NCI-H1930 (cell line): ENCODE data around the gene FBLN1.
"Not testable (repeated sequence)": the region's sequence is repeated elsewhere in the genome, so short reads cannot be mapped to it uniquely, and the experiment has no call there.

Source experiments
- DNase-seq, 2 experiments: peaks; one replicate each; lab custom pipeline; 2025; lab: John Stamatoyannopoulos, UW

The FBLN1 gene

GRCh38 chr22:45612940-45613339 lies 110.3 kb downstream of the FBLN1 start:
- no peak for DNase-seq

GRCh38 chr22:45615364-45615763 lies 112.7 kb downstream of the FBLN1 start:
- DNase-seq, result no peak

DNA sequence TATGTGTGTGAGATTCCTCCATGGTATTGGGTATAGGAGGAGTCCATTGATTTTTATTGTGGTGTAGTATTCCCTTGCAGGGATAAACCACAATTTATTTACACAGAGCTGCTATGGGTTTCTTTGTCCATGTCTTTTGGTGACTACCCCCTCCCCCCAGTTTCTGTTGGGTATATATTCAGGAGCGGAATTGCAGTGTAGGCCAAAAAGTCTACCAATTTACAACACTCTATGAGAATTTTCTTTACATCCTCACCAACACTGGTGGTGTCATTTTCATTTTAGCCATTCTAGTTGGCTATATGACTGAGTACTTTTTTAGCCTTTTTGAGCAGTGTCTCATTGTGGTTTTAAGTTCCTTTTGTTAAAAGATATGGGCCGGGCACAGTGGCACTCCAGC lies 113.7 kb downstream of the FBLN1 start:
- no peak for DNase-seq

DNA sequence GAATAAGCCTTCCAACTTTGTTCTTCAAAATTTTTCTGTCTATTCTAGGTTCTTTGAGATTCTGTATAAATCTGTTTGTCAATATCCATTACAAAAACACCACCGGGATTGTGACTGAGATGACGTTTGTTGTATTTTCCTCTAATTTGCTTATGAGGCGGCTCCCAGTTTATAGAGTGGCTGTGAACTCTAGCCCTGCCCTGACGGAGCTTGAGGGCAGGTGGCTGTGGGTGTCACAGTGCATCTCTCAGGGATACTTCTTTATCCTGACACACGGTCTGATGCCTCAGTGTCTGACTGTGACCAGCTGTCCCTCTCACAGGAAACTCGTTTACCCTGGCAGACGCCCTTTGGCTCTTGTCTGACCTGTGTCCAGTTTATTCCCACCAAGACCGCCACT lies 115.3 kb downstream of the FBLN1 start:
- no peak for DNase-seq

DNA sequence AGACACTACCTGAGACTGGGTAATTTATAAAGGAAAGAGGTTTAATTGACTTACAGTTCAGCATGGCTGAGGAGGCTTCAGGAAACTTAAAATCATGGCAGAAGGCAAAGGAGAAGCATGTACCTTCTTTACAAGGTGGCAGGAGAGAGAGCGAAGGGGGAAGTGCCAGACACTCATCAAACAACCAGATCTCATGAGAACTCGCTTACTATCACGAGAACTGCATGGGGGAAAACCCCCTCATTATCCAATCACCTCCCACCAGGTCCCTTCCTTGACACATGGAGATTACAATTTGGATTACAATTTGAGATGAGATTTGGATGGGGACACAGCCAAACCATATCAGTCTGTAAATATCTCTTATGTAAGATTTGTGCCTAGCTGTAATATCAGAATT lies 118.0 kb downstream of the FBLN1 start:
- no peak for DNase-seq

DNA sequence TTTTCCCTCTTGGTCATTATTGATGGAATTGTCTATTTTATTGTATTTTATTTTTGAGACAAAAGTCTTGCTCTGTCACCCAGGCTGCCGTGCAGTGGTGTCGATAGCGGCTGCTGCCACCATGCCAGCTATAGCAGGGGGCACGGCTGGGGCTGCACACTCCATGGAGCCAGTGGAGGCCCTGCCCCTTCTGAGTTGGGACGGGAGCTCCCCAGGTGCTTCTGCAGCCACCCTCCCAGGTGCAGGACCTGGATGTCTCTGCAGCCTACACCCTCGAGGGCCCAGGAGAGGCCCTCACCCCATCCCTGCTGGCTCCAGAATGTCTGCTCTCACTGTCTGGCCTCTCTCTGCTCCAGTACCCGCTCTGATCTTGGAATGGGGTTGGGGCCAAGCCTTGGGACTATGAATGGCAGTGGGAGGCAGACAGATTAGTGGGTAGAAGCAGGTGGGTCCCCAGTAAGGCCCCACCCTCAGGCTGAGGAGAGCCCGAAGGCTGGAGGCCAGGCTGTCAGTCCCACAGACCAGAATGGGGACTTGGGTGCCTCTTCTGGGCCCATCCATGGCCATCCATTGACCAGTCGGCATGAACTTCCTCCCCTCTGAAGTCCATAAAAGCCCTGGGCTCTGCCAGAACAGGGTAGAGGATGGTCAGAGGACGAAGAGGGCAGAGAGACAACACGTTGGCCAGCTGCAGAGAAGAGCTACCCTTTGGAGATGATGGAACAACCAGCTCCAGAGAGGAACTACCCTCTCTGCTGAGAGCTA lies 119.3 kb downstream of the FBLN1 start:
- no peak for DNase-seq

DNA sequence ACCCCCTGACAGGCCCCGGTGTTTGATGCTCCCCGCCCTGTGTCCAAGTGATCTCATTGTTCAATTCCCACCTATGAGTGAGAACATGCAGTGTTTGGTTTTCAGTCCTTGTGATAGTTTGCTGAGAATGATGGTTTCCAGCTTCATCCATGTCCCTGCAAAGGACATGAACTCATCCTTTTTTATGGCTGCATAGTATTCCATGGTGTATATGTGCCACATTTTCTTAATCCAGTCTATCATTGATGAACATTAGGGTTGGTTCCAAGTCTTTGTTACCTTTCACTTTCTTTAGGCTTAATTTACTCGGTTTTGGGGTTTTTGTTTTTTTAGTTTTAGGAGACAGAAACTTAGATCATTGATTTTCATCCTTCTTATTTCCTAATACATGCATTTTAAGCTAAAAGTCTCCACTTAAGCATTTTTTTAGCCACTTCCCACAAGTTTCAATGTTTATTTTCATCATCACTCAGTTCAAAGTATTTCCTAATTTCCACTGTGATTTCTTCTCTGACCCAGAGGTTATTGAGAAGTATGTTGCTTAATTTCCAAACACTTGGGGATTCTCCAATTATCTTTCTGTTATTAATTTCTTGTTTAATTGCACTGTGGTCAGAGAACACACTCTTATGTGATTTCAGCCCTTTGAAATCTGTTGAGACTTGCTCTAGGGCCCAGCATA lies 120.9 kb downstream of the FBLN1 start:
- not testable (repeated sequence) for DNase-seq

DNA sequence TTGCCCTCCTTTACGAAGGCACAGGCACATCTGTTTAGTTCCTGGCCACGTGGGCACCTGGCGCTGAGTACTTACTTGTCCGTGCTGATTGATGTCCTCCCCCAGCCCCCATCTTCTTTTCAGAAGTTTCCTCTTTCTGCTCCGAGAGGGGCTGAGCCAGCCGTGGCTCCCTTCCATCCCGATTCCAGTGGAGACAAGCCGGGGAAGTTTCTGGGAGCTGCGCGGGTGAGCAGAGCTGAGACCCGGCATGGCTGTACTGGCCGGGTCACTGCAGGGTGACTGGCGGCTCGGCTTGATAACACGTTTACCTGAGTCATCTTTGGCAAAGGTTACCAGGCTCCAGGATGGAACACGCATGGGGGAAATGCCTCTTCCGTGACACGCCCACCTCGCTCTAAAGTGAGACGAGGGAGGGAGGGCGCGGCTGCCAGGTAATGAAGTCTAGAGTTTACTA lies 123.5 kb downstream of the FBLN1 start:
- no peak for DNase-seq

- no peak for DNase-seq
These were observed 125.0 kb downstream of the FBLN1 start for GRCh38 chr22:45627489-45628233.

DNA sequence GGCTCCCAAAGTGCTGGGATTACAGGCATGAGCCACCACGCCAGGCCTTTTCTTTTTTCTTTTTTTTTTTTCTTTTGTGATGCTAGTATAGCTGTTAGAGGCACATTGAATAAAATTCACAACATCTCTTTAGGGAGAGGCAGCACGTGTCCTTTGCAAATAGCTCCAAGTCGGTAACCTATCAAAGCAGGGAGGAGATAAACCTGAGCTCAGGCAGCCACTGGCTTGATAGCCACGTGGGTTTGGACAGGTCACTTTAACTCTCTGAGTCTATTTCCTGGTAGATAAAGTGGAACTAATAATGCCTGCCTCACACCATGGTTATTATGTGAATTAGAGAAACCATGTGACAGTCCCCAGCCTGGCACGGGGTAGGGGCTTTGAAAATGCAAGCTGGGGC lies 125.8 kb downstream of the FBLN1 start:
- DNase-seq, result no peak

DNA sequence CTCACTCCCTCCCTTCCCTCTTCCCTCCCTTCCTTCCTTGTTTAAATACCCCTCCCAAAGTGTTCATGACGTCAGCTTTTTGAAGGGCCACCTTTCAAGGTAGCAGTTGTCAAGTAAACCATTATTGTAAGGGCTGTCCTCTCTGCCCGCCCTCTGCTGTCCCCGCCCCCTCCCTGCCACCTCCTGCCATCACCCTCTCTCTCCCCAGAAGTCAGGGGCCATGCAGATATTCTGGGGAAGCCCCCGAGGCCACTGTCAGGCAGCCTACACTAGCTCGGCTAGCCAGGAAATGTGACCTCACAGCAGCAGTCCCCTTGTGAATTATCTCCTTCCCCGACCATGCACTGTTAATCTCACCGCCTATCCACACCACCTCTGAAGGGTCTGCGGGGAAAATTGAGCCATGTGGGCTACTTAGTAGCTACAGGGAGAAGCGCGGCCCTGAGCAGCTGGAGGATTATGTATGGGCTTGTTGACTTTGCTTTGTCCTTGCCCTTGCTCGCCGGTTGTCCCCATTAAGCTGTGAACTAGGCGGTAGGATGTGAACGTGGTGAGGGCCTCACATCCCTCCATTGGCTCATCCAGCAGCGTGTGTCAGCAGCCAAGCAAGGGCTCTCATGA lies 126.9 kb downstream of the FBLN1 start:
- no peak for DNase-seq

- DNase-seq, result no peak
These were observed 127.8 kb downstream of the FBLN1 start for GRCh38 chr22:45630436-45630835.

DNA sequence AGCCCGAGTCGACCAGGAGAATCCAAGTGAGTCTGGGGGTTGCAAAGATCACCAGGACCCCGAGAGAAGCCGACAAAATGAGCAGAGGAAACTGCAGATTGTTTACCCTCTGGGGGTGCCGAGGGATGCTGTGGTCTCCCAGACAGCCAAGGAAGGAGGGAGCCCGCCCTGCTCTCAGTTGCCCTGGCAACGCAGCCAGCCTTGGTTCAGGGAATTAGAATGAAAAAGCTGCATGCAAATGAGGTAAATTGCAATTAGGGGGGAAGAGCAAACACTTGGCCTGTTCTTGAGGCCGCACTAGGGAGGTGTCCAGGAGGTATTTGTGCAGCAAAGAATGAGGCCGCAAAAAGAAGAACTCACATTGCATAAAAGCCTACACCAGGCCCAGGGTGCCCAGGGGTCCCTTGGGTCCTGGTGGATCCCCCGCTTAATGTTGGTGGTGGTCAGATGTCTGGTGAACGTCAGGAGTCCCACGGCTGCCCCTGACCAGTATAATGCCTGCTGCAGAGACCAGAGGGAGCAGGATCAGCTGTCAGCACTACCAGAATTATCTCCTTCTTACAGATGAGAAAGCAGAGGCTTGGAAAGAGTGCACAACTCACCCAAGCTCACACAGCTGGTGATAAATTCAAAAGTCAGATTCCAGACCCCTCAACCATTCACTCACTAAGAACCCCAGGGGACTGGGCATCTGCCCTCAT lies 128.6 kb downstream of the FBLN1 start:
- no peak for DNase-seq

DNA sequence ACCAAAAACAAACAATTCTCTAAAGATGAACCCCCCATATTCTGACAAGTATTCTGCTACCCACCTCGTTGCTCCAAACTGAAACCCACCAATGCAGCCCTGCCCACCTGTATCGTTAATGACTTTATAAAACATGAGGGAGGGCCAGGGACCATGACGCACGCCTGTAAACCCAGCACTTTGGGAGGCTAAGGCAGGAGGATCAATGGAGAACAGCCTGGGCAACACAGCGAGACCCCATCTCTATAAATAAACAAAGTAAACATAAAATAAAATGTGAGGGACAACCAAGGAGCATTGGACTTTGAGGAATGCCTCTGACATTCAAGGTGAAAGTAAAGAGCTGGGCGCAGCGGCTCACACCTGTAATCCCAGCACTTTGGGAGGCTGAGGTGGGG lies 129.2 kb downstream of the FBLN1 start:
- DNase-seq, result no peak

- DNase-seq, result no peak
These were observed 130.3 kb downstream of the FBLN1 start for GRCh38 chr22:45632791-45633515.

DNA sequence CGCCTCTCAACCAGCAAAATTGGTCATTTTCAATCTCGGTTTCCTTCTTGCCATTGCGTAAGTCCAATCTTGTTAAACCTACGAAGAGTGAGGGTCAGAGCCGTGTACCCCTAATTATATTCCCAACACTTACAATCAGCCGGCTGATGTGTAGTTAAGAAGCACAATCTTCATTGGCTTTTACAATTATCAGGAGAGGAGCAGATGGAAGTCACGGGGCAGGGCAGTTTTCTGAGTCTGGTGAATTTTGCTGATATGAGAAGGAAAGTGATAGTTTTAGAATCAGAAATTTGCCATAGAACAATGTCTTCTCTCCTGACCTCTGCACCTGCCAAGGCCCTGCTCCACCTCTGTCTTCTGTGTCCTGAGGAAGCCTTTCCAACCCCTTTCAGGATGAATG lies 134.0 kb downstream of the FBLN1 start:
- no peak for DNase-seq

DNA sequence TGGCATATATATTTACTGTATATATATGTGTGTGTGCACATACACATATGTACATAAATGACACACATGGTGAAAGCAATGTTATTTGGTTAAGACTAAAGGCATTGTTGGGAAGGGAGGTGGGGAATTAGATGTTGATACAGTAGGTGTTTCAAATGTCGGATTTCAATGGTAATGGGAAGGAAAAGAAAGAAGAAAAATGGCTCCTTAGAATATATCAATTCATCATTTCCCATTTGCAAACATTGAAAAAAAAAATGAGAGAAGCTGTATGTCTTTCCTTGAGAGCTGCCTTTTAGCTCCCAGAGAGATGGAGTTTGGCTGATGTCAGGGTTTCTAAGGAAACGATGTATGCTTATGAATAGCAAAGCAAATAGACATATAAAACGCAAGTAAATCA lies 135.5 kb downstream of the FBLN1 start:
- DNase-seq, result no peak

GRCh38 chr22:45638834-45639746 lies 136.4 kb downstream of the FBLN1 start:
- no peak for DNase-seq

DNA sequence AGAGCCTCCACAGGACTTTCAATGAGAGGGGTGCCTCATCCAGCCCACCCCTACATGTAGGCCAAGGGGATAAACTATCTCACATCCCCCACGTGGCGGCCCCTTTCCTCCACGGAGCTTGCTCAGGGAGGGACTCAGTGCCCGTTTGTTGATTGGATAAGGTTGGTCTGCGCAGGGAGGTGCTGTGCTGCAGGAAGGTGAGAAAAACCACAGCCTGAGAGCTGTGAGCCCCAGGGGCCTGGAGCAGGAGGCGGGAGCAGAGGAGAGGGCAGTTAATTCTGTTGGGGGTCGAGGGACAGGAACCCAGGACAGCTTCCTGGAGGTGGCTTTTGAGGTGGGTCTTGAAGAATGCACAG lies 137.0 kb downstream of the FBLN1 start:
- no peak for DNase-seq

DNA sequence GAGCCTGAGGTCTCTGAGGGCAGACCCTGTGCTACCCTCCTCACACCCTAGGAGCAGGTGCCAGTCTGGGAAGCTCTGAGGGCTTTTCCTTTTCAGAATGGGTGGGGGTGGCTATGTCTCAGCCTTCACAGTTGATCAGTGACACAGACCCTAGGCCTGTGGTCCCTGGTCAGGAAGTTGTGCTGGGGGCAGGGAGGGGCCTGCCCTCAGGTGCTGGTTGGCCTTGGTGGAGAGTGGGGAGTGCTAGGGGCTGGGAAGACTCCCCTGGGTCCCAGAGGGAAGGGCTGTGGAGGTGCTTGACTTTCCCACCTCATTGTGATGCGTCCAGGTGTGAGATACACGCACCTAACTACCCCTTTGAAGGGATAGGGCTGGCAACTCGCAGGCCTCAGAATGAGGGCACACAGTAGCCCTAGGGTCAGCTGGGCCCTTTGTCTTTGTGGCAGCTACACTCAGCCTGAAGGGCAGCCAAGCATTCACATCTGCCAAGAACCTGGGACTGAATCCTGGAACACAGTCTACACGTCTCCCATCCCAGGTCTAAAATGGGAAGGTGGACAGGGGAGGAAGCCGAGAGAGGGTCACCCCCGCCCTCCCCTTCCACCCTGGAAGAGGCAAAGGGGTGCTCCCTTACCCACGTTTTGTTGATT lies 137.7 kb downstream of the FBLN1 start:
- no peak for DNase-seq
